Psoas muscle (tissue), 8 donors: Measurements from ENCODE around the gene ARMC3. TPM values are rescaled to one million over a fixed set of nuclear protein-coding genes. Genes with fewer than 3 reads are reported as not detected.
"Not testable (repeated sequence)": the region's sequence is repeated elsewhere in the genome, so short reads cannot be mapped to it uniquely, and the experiment has no call there.

Source experiments
- ATAC-seq, 4 donors: fragments of 200-7000 bp; cut with Tn5 transposase; one replicate each; pipeline ENCODE4 v1.9.1; 2020; ENCODE audit warnings: moderate library complexity in 3 of 4, mild to moderate bottlenecking in 2 of 4
- DNase-seq, 2 donors: peaks; one replicate each; pipeline ENCODE4 v3.0.0-alpha.2; 2020
- H3K27ac ChIP-seq: fragments of 200-600 bp; one replicate; pipeline ENCODE4 v1.8.0; 2022
- H3K27me3 ChIP-seq, 3 donors: fragments of 200-600 bp in 1 of 3; one replicate each; pipeline versions ENCODE4 v1.6.1 to v1.8.0; 2013 to 2022; ENCODE audit warnings: low read length in 2 of 3, mild to moderate bottlenecking in 2 of 3, moderate library complexity in 1 of 3; ENCODE audit not compliant: insufficient read depth in 3 of 3
- H3K36me3 ChIP-seq, 2 donors: fragments of 200-600 bp in 1 of 2; one replicate each; pipeline versions ENCODE4 v1.6.1 to v1.8.0; 2013 to 2022; ENCODE audit warnings: low read depth in 1 of 2, mild to moderate bottlenecking in 1 of 2, moderate library complexity in 1 of 2; ENCODE audit not compliant: insufficient read depth in 1 of 2
- H3K4me1 ChIP-seq: fragments of 200-600 bp; one replicate; pipeline ENCODE4 v1.8.0; 2022
- H3K4me3 ChIP-seq: fragments of 200-600 bp; one replicate; pipeline ENCODE4 v1.8.0; 2022; ENCODE audit warnings: mild to moderate bottlenecking
- H3K9me3 ChIP-seq: fragments of 200-600 bp; one replicate; pipeline ENCODE4 v1.8.0; 2022
- CTCF ChIP-seq: fragments of 200-600 bp; IDR thresholded peaks from one replicate; pipeline ENCODE4 v1.8.0; 2022; ENCODE audit warnings: antibody characterized with exemption
- WGBS, 3 donors: extraction: QIAGEN DNeasy Blood & Tissue Kit; methylation state at CpG; one replicate each; pipeline versions ENCODE4 v1.1.6 to v1.1.7; 2013; 5-methylcytosine and 5-hydroxymethylcytosine counted together
- intact Hi-C, 2 donors: fragments of 100-400 bp; cut with DNase I; formaldehyde crosslinking; loops; one replicate each; pipeline versions ENCODE4 v1.11.0 to v1.14.2; 2022
- polyA plus RNA-seq, 3 donors: library from polyadenylated mRNA; stranded (reverse); fragments of 200-250 nt; gene quantifications; one replicate each; pipeline ENCODE4 v1.2.3, GENCODE V29; 2013
- total RNA-seq, 4 donors: library from RNA; stranded (reverse); fragmentation: NEBNext Ultra II Directional in 2 of 4; extraction: Animal tissue kit (Norgen Biotek cat#: 25700) in 2 of 4; gene quantifications; one replicate each; pipeline versions ENCODE4 v1.2.1 to v1.2.4, GENCODE V29; 2021 to 2023
- donor health status: healthy with polysubstance abuse.
- donor health status: DM: no; HTN: no; CAD: no; lungs with moderate emphysema.
- donor health status: Bipolar disorder and iron deficiency.
- donor health status: healthy.
- donor health status: DM: yes; HTN: yes; CAD: no.
- donor health status: DM: no; HTN: no; CAD: no.
- donor health status: DM: no; HTN: no; CAD: no.
- donor health status: DM: yes; HTN: yes; CAD: no.

ARMC3 gene
- total and polyA plus RNA-seq, 7 donors = not detected

- DNase-seq (no peak), ATAC-seq (no peak)
- 94 to 95% (median 94%) methylated on average over 12 of the region's 12 CpGs for WGBS, 3 donors
- TF ChIP-seq CTCF = no peak
- H3K36me3 ChIP-seq = no peaks in the 10 kb centered on the region
- no peak overlapping the region for H3K27ac ChIP-seq
- H3K9me3 ChIP-seq = no peaks in the 10 kb centered on the region
- H3K4me3 ChIP-seq = no peak overlapping the region
- no peaks in the 10 kb centered on the region for H3K27me3 ChIP-seq
- peaks cover 38% of the 10 kb centered on the region for H3K4me1 ChIP-seq
- intact Hi-C loops = loop anchor here (5.0 to 10.0 kb wide), 4 partner anchors 65 to 1065 kb away; partner anchors contain the start of gene DNAJC1 (in 2 of the 2)
These were observed 139.5 kb downstream of the ARMC3 start for GRCh38 chr10:23067337-23067736.

GRCh38 chr10:23067939-23068775 is 140.3 kb downstream of the ARMC3 start:
- H3K27ac ChIP-seq = no peak overlapping the region
- H3K36me3 ChIP-seq = no peaks in the 10 kb centered on the region
- H3K9me3 ChIP-seq = no peaks in the 10 kb centered on the region
- intact Hi-C loops = loop anchor here (5.0 to 10.0 kb wide), 4 partner anchors 66 to 1066 kb away; partner anchors contain the start of gene DNAJC1 (in 2 of the 2)
- 51 to 56% (median 52%) methylated on average over 16 of the region's 16 CpGs for WGBS, 3 donors
- peaks cover 35% of the 10 kb centered on the region for H3K4me1 ChIP-seq
- ATAC-seq = peak; percentile 67 to 77 (median 72)
- TF ChIP-seq CTCF = peak; percentile 89
- no peaks in the 10 kb centered on the region for H3K27me3 ChIP-seq
- peak; percentile 72 to 79 for DNase-seq
- H3K4me3 ChIP-seq = no peak overlapping the region

- DNase-seq (no peak), ATAC-seq (no peak)
- peaks cover 27% of the 10 kb centered on the region for H3K4me1 ChIP-seq
- WGBS, 3 donors = 44 to 50% (median 47%) methylated on average over 10 of the region's 10 CpGs
- no peaks in the 10 kb centered on the region for H3K9me3 ChIP-seq
- no peaks in the 10 kb centered on the region for H3K36me3 ChIP-seq
- H3K4me3 ChIP-seq = no peak overlapping the region
- intact Hi-C loops = loop anchor here (5.0 to 10.0 kb wide), 4 partner anchors 67 to 1067 kb away; partner anchors contain the start of gene DNAJC1 (in 2 of the 2)
- no peaks in the 10 kb centered on the region for H3K27me3 ChIP-seq
- H3K27ac ChIP-seq = peak overlapping the region; percentile 50
- TF ChIP-seq CTCF = no peak
These were observed 141.4 kb downstream of the ARMC3 start for GRCh38 chr10:23069019-23069815.

GRCh38 chr10:23070092-23070912 is 142.4 kb downstream of the ARMC3 start:
- H3K4me1 ChIP-seq = peaks cover 26% of the 10 kb centered on the region
- H3K9me3 ChIP-seq, H3K36me3 ChIP-seq, H3K4me3 ChIP-seq, H3K27me3 ChIP-seq, intact Hi-C loops, DNase-seq: not testable (repeated sequence)
- peak in 3 of 4 donors; percentile 24 to 52 (median 51) for ATAC-seq
- WGBS, 3 donors = 47 to 61% (median 48%) methylated on average over 12 of the region's 12 CpGs
- H3K27ac ChIP-seq = peak overlapping the region; percentile 50
